ENCODE measurements around the gene HMGB3.
"Not testable (repeated sequence)": the region's sequence is repeated elsewhere in the genome, so short reads cannot be mapped to it uniquely, and the experiment has no call there.

The HMGB3 gene

GRCh38 chrX:150982788-150983520, at the start of gene HMGB3:
Gene HMGB3, plus strand, starts transcription at chrX:150983335. Its CDS starts 2,265 bp downstream, at chrX:150985600.
- DNase-seq, result peak; percentile 82 to 83

DNA sequence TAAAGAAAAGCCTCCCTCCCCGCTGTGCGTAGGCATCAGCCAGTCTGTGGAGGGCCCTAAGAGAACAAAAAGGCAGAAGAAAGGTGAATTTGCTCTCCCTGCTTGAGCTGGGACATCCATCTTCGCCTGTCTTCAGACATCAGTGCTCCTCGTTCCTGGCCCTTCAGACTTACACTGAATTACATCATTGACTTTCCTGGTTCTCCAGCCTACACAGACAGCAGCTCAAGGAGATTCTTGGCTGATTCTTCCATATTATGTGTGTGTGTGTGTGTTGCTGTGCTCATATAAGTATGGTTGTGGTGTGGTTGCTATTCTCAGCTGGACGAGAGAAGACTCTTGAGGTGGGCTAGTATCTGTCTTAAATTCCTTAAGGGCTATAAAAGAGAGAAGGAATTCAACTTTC, 49.2 kb upstream of the HMGB3 start:
- no peak for DNase-seq

DNA sequence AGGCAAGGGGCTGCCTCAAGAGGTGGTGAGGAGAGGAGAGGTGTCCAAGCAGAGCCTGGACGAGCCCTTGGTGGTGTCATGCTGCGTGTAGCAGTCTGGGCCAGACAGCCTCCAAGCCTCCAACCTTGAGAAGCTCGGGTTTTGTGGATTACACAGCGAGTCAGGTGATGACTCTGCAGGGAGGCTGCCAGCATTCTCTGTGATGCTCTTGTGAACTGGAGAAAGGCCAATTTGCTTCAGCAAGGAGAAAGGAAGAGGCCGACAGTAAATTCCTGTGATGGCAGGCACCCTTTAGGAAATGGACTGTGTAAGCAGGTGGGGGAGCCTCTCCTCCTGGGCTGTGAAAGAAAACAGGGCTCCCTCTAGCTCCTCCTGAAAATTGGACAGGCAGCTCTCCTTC, 48.7 kb upstream of the HMGB3 start:
- DNase-seq, result no peak

- DNase-seq, result no peak
These were observed 47.7 kb upstream of the HMGB3 start for GRCh38 chrX:150935467-150935866.

DNA sequence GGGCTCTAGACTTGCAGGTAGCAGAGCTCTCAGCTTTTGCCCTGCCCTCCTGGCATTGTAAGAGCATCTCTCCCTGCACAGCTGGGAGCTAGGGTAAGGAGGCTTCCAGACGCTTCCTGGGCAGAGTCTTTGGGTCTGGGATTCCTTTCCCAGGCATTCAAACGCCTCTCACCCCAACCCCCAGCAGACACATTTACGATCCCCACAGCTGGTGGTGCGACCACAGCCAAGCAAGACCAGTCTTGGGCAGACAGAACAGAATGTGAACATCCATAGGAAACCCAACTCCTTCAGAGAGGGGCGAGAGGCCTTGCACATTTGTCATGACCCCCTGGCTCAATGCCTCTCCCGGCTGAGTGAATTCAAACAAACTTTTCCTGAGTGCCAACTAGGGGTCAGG, 46.6 kb upstream of the HMGB3 start:
- no peak for DNase-seq

GRCh38 chrX:150940844-150941495, 42.2 kb upstream of the HMGB3 start:
- no peak for DNase-seq

DNA sequence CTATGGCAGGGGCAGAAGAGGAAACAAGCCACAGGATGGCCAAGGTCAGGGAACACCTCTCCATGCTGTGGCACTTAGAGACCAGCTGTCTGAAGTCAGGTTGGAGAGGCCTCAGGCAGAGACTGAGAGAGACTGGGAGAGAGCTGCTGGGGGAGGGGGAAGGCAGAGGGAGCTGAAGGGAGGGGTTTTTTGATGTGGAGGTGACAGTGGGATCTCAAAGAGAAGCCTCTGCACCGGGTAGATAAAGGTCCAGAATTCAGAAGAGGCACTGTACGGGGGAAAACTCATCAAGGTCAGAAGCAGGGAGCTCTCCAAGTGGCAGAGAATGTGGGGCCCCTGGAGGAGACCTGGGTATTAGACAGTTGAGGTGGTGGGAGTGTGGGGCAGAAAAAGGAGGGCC, 41.6 kb upstream of the HMGB3 start:
- no peak for DNase-seq

- DNase-seq, result no peak
These were observed 40.1 kb upstream of the HMGB3 start for GRCh38 chrX:150942942-150943594.

DNA sequence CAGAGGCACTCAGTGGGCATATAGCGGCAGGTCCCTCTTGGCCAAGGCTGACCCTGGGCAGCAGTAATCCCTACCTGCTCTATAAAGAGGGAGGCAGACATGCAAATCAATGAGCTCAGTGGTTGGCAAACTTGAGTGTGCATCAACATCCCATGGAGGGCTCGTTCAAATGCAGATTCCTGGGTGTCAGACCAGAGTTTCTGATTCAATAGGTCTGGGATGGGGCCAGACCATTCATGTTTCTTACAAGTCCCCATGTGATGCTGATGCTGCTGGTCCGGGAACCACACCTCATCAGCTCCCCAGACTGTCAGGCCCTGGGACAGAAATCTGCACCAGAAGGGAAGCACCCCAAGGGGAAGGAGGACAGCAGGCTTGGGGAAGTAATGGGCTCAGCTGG, 38.9 kb upstream of the HMGB3 start:
- no peak for DNase-seq

GRCh38 chrX:150954951-150955350, 28.2 kb upstream of the HMGB3 start:
- no peak for DNase-seq

DNA sequence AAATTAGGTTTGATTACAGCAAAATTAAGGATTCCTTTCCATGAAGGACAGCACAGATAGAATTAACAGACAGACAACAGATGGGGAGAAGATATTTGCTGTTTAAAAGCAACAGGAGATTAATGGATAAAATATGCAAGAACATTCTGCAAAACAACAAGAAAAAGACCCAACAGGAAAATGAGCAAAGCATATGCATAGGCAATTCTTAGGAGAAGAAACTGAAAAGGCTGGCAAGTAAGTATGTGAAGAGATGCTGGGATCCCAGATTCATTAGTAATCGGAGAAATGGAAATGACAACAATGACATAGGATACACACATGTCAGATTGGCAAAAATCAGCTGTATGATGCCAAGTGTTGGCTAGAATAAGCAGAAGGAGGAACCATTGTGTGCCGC, 27.5 kb upstream of the HMGB3 start:
- no peak for DNase-seq

DNA sequence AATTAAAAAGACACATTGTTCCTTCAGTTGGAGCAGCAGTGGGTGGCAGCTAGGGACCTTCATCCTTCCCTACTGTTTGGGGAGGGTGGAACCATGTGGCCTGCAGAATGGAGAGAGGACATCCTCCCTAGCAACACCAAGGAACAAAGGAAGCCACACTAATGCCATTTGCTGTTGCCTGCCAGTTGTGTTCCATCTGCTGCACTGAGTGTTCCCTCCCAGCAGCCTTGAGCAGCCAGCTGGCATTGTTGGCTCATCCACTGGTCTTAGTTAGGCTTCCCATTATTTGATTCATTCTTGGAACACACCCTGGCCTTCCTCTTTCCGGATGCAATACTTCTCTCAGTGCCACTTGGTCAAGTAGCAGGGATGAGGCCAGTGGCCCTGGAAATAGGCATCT, 25.0 kb upstream of the HMGB3 start:
- no peak for DNase-seq

GRCh38 chrX:150959557-150959956, 23.6 kb upstream of the HMGB3 start:
- no peak for DNase-seq

GRCh38 chrX:150961631-150962030, 21.5 kb upstream of the HMGB3 start:
- no peak for DNase-seq

GRCh38 chrX:150964416-150964815, 18.7 kb upstream of the HMGB3 start:
- not testable (repeated sequence) for DNase-seq

GRCh38 chrX:150966235-150966634, 16.9 kb upstream of the HMGB3 start:
- DNase-seq, result no peak

DNA sequence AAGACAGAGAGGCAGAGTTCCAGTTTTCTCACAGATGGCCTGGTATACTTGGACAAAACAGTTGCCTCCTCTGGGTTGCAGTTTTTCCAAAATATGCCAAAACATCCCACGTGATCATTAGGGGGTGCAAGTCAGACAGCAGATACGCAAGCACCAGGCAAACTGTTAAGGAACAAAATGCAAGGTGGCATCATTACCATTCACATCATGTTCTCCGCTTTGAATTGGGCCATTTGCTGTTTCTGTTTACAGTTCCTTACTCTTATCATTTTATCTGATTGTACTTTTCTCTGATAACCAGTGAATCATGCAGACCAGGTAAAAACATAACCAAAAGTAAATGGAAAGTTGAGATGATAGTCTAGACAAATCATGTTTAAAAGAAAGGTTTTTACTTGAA, 16.4 kb upstream of the HMGB3 start:
- DNase-seq, result no peak

DNA sequence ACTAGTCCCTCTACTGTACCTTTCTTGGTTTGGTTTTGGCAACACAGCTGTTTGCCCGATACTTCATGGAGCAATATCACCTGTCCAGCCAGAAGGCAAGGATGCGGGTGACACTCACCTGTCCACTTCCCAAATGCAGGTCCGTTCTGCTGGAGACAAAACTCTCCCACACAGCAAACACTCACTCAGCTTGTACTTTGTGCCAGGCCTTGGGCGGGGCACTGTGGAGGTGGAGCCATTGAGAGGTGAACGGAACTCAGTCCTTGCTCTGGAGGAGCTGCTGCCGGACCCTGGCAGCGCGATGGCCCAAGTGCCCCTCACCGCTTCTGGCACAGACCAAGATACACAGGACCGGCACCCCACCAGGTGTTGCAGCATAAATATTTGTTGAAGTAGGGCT, 15.3 kb upstream of the HMGB3 start:
- DNase-seq, result no peak

- no peak for DNase-seq
These were observed 14.0 kb upstream of the HMGB3 start for GRCh38 chrX:150968862-150969720.

DNA sequence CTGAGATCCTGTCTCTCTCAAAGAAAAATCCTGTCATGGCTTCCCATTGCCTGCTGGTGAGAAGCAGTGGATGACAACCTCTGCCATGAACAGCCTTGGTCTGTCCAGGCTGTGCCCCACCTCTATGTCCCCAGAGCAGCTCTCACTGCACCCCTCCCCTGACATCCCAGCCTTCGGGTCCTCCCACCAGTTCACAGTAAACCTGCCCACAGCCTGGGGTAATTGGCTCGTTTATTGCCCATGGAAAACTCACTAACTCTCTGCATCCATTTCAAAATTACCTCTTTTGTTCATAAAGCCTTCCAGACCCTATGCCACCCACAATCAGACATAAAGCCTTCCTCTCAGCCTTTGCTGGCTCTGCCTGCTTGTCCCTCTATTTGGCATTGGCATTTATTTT, 10.7 kb upstream of the HMGB3 start:
- DNase-seq, result no peak

- DNase-seq, result no peak
These were observed 7.3 kb upstream of the HMGB3 start for GRCh38 chrX:150975655-150976390.

DNA sequence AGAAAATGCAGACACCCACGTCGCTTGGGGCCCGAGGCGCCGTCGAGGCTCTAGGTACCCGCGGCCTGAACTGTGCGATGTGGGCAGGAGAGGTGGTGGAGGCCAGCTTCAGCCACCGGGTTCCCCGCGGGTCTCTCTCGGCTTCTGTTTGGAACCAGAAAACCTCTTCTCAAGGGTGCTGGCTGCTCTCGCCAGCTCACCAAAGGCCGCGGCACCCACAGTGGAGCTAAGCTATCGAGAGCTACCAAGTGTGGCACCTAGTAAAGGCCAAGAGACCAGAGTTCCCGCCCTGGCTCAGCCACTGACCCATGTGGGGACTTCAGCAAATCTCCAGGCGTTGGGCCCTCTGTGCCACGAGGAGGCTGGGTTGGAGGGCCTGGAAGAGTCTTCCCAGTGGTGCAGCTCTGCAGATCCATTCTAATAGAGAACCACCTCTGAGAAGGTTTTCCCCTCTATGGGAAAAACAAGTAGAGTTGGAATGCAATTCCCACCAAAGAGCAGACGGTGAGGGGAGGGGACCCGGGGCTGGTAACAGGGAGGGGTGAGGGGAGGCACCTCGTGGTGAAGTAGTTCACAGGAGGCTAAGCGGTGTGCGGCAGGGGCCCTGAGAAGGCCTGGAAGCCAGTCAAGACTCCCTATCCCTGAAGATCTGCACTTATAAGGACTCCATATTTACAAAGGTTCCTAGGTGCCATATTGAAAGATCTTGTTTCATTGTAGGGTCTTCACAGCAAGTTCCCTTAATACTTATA, 5.5 kb upstream of the HMGB3 start:
- no peak for DNase-seq

All from SW 1271 (cell line).